ENCODE measurements around the gene MREG. TPM values are rescaled to one million over a fixed set of nuclear protein-coding genes. Genes with fewer than 3 reads are reported as not detected.

The MREG gene
- total and polyA plus RNA-seq, 2 experiments from 2014 or later = 19.4 to 25.3 TPM

DNA sequence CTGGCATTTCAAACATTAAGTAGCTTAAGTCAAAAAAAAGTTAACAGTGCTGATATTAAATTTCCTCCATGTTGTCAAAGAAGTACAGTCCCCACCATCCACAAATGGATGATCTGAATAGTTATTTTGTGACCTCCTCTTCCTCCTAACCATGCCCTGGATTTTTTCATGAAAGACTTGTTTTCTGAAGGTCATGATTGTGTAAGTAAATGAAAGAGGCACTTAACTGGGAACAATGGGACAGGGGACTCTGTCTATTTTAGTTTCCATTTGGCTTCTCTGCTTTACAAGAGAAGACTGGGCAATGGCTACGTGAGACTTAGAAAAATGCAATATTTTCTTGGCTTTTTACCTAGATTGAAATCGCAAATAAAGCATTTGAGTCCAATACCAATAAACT lies 36.1 kb upstream of the MREG start (continued):
- TF ChIP-seq, protein P1, sequence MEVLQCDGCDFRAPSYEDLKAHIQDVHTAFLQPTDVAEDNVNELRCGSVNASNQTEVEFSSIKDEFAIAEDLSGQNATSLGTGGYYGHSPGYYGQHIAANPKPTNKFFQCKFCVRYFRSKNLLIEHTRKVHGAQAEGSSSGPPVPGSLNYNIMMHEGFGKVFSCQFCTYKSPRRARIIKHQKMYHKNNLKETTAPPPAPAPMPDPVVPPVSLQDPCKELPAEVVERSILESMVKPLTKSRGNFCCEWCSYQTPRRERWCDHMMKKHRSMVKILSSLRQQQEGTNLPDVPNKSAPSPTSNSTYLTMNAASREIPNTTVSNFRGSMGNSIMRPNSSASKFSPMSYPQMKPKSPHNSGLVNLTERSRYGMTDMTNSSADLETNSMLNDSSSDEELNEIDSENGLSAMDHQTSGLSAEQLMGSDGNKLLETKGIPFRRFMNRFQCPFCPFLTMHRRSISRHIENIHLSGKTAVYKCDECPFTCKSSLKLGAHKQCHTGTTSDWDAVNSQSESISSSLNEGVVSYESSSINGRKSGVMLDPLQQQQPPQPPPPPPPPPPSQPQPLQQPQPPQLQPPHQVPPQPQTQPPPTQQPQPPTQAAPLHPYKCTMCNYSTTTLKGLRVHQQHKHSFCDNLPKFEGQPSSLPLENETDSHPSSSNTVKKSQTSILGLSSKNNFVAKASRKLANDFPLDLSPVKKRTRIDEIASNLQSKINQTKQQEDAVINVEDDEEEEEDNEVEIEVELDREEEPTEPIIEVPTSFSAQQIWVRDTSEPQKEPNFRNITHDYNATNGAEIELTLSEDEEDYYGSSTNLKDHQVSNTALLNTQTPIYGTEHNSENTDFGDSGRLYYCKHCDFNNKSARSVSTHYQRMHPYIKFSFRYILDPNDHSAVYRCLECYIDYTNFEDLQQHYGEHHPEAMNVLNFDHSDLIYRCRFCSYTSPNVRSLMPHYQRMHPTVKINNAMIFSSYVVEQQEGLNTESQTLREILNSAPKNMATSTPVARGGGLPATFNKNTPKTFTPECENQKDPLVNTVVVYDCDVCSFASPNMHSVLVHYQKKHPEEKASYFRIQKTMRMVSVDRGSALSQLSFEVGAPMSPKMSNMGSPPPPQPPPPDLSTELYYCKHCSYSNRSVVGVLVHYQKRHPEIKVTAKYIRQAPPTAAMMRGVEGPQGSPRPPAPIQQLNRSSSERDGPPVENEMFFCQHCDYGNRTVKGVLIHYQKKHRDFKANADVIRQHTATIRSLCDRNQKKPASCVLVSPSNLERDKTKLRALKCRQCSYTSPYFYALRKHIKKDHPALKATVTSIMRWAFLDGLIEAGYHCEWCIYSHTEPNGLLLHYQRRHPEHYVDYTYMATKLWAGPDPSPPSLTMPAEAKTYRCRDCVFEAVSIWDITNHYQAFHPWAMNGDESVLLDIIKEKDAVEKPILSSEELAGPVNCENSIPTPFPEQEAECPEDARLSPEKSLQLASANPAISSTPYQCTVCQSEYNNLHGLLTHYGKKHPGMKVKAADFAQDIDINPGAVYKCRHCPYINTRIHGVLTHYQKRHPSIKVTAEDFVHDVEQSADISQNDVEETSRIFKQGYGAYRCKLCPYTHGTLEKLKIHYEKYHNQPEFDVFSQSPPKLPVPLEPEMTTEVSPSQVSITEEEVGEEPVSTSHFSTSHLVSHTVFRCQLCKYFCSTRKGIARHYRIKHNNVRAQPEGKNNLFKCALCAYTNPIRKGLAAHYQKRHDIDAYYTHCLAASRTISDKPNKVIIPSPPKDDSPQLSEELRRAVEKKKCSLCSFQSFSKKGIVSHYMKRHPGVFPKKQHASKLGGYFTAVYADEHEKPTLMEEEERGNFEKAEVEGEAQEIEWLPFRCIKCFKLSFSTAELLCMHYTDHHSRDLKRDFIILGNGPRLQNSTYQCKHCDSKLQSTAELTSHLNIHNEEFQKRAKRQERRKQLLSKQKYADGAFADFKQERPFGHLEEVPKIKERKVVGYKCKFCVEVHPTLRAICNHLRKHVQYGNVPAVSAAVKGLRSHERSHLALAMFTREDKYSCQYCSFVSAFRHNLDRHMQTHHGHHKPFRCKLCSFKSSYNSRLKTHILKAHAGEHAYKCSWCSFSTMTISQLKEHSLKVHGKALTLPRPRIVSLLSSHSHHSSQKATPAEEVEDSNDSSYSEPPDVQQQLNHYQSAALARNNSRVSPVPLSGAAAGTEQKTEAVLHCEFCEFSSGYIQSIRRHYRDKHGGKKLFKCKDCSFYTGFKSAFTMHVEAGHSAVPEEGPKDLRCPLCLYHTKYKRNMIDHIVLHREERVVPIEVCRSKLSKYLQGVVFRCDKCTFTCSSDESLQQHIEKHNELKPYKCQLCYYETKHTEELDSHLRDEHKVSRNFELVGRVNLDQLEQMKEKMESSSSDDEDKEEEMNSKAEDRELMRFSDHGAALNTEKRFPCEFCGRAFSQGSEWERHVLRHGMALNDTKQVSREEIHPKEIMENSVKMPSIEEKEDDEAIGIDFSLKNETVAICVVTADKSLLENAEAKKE (CRISPR knock-in tag; IDR thresholded peaks at IDR 0.05) = no peak
- TF ChIP-seq POLR2AphosphoS5 (IDR thresholded peaks at IDR 0.05; ENCODE audit: low read depth) = no peak
- TF ChIP-seq JUNB (IDR thresholded peaks at IDR 0.05; ENCODE audit: unreplicated experiment) = no peak
- TF ChIP-seq ZNF331 (CRISPR knock-in tag; IDR thresholded peaks at IDR 0.05; ENCODE audit: low read depth) = no peak
- no peak for TF ChIP-seq NANOG (IDR thresholded peaks at IDR 0.05; ENCODE audit: borderline replicate concordance)
- no peak for TF ChIP-seq CTCF (conservative IDR thresholded peaks at IDR 0.05; ENCODE audit: low read depth in 2 of 2)
- TF ChIP-seq ETS1 (IDR thresholded peaks at IDR 0.05) = no peak
- TF ChIP-seq EZH2phosphoT487 (IDR thresholded peaks at IDR 0.05; ENCODE audit: unreplicated experiment) = no peak
- no peak for TF ChIP-seq EZH2 (IDR thresholded peaks at IDR 0.05; ENCODE audit: low read depth, unreplicated experiment)
- TF ChIP-seq ZNF114 (CRISPR knock-in tag; IDR thresholded peaks at IDR 0.05) = no peak

Measured in GM23338 (cell line).